Effector memory CD4-positive, alpha-beta T cell (primary cell): Measurements from ENCODE around the gene HACD4.
"Not testable (repeated sequence)": the region's sequence is repeated elsewhere in the genome, so short reads cannot be mapped to it uniquely, and the experiment has no call there.

Experiments used
- DNase-seq, 3 donors: peaks; one replicate each; pipeline ENCODE4 v3.0.0-alpha.2; 2020
- H3K27ac ChIP-seq: 2 replicates; pipeline ENCODE4 v1.7.0; 2013; ENCODE audit warnings: mild to moderate bottlenecking, low read length, moderate library complexity; ENCODE audit not compliant: insufficient read depth, poor library complexity, severe bottlenecking
- H3K27me3 ChIP-seq: replicated peaks from 2 replicates; pipeline ENCODE4 v1.7.0; 2013; ENCODE audit warnings: mild to moderate bottlenecking, low read length; ENCODE audit not compliant: insufficient read depth, control insufficient read depth, poor library complexity, severe bottlenecking
- H3K36me3 ChIP-seq: 2 replicates; pipeline ENCODE4 v1.7.0; 2013; ENCODE audit warnings: mild to moderate bottlenecking, low read length, moderate library complexity; ENCODE audit not compliant: control insufficient read depth, insufficient read depth
- H3K4me1 ChIP-seq: 2 replicates; pipeline ENCODE4 v1.7.0; 2013; ENCODE audit warnings: low read length, mild to moderate bottlenecking; ENCODE audit not compliant: control insufficient read depth, insufficient read depth, poor library complexity, severe bottlenecking
- H3K4me3 ChIP-seq: 2 replicates; pipeline ENCODE4 v1.7.0; 2013; ENCODE audit warnings: low read length, low read depth, mild to moderate bottlenecking; ENCODE audit not compliant: insufficient read depth, poor library complexity, severe bottlenecking
- H3K9me3 ChIP-seq: 2 replicates; pipeline ENCODE4 v1.7.0; 2013; ENCODE audit warnings: mild to moderate bottlenecking, low read length, moderate library complexity; ENCODE audit not compliant: control insufficient read depth

The HACD4 gene

DNA sequence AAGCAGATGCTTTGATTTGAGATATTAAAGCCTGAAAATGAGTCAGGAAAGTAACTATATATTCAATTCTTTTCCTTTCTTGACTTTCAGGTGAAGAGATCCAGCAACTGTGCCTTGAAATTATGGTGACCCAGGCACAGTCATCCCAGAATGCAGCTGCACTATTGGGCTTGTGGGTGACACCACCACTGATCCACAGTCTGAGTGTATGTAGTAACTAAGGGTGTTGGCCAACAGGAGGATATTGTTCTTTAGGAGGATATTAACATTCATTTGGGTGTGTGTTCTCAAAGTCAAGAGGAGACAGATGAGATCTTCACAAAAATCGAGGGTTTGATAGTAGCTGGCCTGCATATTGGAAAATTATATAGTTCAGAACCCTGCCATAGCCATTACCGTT lies 53.2 kb downstream of the HACD4 start:
- Histone ChIP-seq H3K27ac (no peak overlapping the region), H3K4me1 (no peaks in the 10 kb centered on the region), H3K36me3 (peaks cover 4% of the 10 kb centered on the region), H3K9me3 (no peaks in the 10 kb centered on the region), H3K4me3 (no peak overlapping the region), H3K27me3 (no peaks in the 10 kb centered on the region)
- DNase-seq, result no peak

GRCh38 chr9:20974191-20974938 lies 57.1 kb downstream of the HACD4 start:
- not testable (repeated sequence) for H3K27ac ChIP-seq, H3K4me1 ChIP-seq, H3K27me3 ChIP-seq, H3K9me3 ChIP-seq, DNase-seq, H3K4me3 ChIP-seq, H3K36me3 ChIP-seq

DNA sequence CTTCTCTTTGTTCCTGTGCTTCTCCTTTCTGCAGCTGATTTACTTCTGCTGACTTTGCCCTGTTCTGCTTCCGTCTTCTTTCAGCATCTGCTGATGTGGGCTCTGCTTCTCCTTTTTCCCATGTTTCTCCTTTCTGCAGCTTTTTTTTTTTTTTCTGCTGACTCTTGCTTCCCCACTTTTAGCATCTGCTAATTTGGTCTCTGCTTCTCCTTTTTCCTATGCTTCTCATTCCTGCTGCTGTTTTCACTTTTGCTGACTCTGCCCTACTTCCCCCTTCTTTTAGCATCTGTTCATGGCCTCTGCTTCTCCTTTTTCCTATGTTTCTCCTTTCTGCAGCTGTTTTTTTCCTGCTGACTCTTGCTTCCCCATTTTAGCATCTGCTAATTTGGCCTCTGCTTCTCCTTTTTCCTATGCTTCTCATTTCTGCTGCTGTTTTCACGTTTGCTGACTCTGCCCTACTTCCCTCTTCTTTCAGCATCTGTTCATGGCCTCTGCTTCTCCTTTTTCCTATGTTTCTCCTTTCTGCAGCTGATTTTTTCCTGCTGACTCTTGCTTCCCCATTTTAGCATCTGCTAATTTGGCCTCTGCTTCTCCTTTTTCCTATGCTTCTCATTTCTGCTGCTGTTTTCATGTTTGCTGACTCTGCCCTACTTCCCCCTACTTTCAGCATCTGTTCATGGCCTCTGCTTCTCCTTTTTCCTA lies 58.0 kb downstream of the HACD4 start:
- not testable (repeated sequence) for H3K27ac ChIP-seq, H3K9me3 ChIP-seq, H3K4me3 ChIP-seq, DNase-seq, H3K36me3 ChIP-seq, H3K4me1 ChIP-seq, H3K27me3 ChIP-seq

DNA sequence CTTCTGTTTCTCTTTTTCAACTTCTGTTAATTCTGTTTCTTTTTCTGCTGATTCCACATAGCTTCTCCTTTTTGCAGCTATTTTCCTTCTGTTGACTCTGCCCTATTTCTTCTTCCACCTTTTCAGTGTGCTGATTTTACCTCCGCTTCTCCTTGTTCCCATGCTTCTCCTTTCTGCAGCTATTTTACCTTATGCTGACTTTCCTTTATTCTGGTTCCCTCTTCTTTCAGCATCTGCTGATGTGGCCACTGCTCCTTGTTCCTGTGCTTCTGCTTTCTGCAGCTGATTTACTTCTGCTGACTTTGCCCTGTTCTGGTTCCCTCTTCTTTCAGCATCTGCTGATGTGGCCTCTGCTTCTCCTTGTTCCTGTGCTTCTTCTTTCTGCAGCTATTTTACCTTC lies 58.8 kb downstream of the HACD4 start:
- H3K4me3 ChIP-seq, result no peak overlapping the region
- H3K9me3 ChIP-seq, result no peaks in the 10 kb centered on the region
- no peaks in the 10 kb centered on the region for H3K27me3 ChIP-seq
- H3K27ac ChIP-seq, result no peak overlapping the region
- no peaks in the 10 kb centered on the region for H3K36me3 ChIP-seq
- DNase-seq, result no peak
- H3K4me1 ChIP-seq, result no peaks in the 10 kb centered on the region

DNA sequence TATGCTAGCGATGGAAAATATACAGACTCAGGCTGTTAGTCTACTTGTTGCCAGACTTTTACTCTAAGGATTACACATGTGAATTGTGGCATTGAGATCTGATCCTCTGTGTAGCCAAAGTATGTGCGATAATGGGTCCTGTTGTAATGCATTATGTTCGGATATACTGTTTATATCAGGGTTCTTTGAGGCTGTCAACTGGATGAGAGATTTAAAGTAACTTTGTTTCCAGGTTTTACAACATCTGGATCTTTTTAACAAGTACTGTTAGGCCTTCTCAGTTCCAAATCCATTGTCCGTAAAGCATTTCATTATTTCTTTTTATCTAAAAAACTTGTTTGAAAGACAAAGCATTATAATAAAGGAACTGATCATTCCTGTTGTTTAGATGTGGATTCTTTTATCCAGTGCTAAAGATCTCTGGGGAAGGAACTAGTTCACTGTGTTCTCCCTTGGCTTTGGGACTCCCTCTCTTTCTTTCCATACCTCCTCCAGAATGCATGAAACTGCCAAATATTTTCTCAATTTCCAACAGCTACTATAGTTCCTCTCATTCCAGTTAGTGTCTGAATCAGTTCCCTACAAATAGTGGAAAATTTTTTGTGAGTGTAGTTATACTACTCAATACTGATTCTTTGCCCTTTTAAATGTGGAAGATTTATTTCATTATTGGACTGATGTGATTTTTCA lies 68.8 kb downstream of the HACD4 start:
- H3K4me3 ChIP-seq, result no peak overlapping the region
- DNase-seq, result no peak
- H3K9me3 ChIP-seq, result no peaks in the 10 kb centered on the region
- no peak overlapping the region for H3K27ac ChIP-seq
- H3K27me3 ChIP-seq, result no peaks in the 10 kb centered on the region
- no peaks in the 10 kb centered on the region for H3K36me3 ChIP-seq
- H3K4me1 ChIP-seq, result no peaks in the 10 kb centered on the region

GRCh38 chr9:20950707-20951106 lies 80.7 kb downstream of the HACD4 start:
- no peak overlapping the region for H3K27ac ChIP-seq
- H3K36me3 ChIP-seq, result peaks cover 11% of the 10 kb centered on the region
- no peaks in the 10 kb centered on the region for H3K27me3 ChIP-seq
- H3K4me1 ChIP-seq, result no peaks in the 10 kb centered on the region
- H3K4me3 ChIP-seq, result no peak overlapping the region
- H3K9me3 ChIP-seq, result no peaks in the 10 kb centered on the region
- no peak for DNase-seq
